CD4-positive, alpha-beta memory T cell (primary cell): ENCODE measurements around the gene SETD7. TPM values are rescaled to one million over a fixed set of nuclear protein-coding genes. Genes with fewer than 3 reads are reported as not detected.

Source experiments
- CTCF ChIA-PET: fragments of 350-600 bp; sonication (Branson Sonifier 250); formaldehyde crosslinking; loops from one replicate; lab custom pipeline; 2021; ENCODE audit warnings: inconsistent platforms; ENCODE audit not compliant: partially characterized antibody; lab: Charles Lee
- POLR2A ChIA-PET: fragments of 350-600 bp; sonication (Branson Sonifier 250); formaldehyde crosslinking; loops from one replicate; lab custom pipeline; 2021; ENCODE audit not compliant: partially characterized antibody; lab: Charles Lee
- DNase-seq, 5 donors: peaks; one replicate each; pipeline versions ENCODE4 v3.0.0 to v3.0.0-alpha.2; 2020 to 2022; ENCODE audit warnings: mixed read lengths in 1 of 5
- H3K27ac ChIP-seq: one replicate; pipeline ENCODE4 v1.7.0; 2013; ENCODE audit warnings: low read depth, low read length
- H3K27me3 ChIP-seq: 2 replicates; pipeline ENCODE4 v1.7.0; 2013; ENCODE audit warnings: mild to moderate bottlenecking, low read length, moderate library complexity; ENCODE audit not compliant: insufficient read depth
- H3K36me3 ChIP-seq: 2 replicates; pipeline ENCODE4 v1.7.0; 2013; ENCODE audit warnings: mild to moderate bottlenecking, low read length, moderate library complexity; ENCODE audit not compliant: insufficient read depth
- H3K4me1 ChIP-seq: 2 replicates; pipeline ENCODE4 v1.7.0; 2013; ENCODE audit warnings: mild to moderate bottlenecking, low read length, moderate library complexity; ENCODE audit not compliant: insufficient read depth
- H3K4me3 ChIP-seq, 2 donors: one replicate each; pipeline ENCODE4 v1.7.0; 2013; ENCODE audit warnings: low read length in 2 of 2, mild to moderate bottlenecking in 1 of 2
- H3K9me3 ChIP-seq, 2 donors: one replicate each; pipeline ENCODE4 v1.7.0; 2013; ENCODE audit warnings: low read length in 2 of 2, control low read depth in 1 of 2; ENCODE audit not compliant: control insufficient read depth in 1 of 2
- H3K27ac Mint-ChIP-seq, 7 donors: one replicate each; pipeline ENCODE4 v1.8.0; 2020 to 2021; ENCODE audit warnings: mixed read lengths in 7 of 7, mild to moderate bottlenecking in 6 of 7, inconsistent platforms in 3 of 7, moderate library complexity in 3 of 7
- H3K27me3 Mint-ChIP-seq, 2 donors: one replicate each; pipeline ENCODE4 v1.8.0; 2020 to 2021; ENCODE audit warnings: mixed read lengths in 2 of 2
- H3K36me3 Mint-ChIP-seq, 2 donors: one replicate each; pipeline ENCODE4 v1.8.0; 2020 to 2021; ENCODE audit warnings: mixed read lengths in 2 of 2, inconsistent platforms in 1 of 2, mild to moderate bottlenecking in 1 of 2
- H3K4me1 Mint-ChIP-seq, 4 donors: one replicate each; pipeline ENCODE4 v1.8.0; 2020 to 2021; ENCODE audit warnings: mixed read lengths in 4 of 4, mild to moderate bottlenecking in 1 of 4
- H3K4me3 Mint-ChIP-seq, 8 donors: one replicate each; pipeline ENCODE4 v1.8.0; 2020 to 2021; ENCODE audit warnings: mixed read lengths in 8 of 8, mild to moderate bottlenecking in 7 of 8, moderate library complexity in 6 of 8, inconsistent platforms in 3 of 8
- H3K9me3 Mint-ChIP-seq, 8 donors: one replicate each; pipeline ENCODE4 v1.8.0; 2020 to 2021; ENCODE audit warnings: mixed read lengths in 8 of 8, mild to moderate bottlenecking in 5 of 8, inconsistent platforms in 3 of 8, moderate library complexity in 1 of 8
- intact Hi-C: fragments of 100-400 bp; cut with micrococcal nuclease; formaldehyde crosslinking; loops from one replicate; pipeline ENCODE4 v1.15.1; 2023
- polyA plus RNA-seq, 2 donors: library from polyadenylated mRNA; unstranded; fragments of 300-500 nt; fragmentation: Illumina TruSeq; gene quantifications; one replicate each; pipeline ENCODE4 v1.2.3, GENCODE V29; 2021
- total RNA-seq, 2 experiments: library from RNA; stranded (reverse); gene quantifications; one replicate each; pipeline ENCODE4 v1.2.3, GENCODE V29; 2021

SETD7 gene
- total and polyA plus RNA-seq, 4 experiments from 2014 or later, result 3.9 to 14.6 (median 9.7) TPM

GRCh38 chr4:139457318-139457717 is 98.7 kb downstream of the SETD7 start:
- intact Hi-C loops, result no loop called here
- DNase-seq, result no peak
- CTCF ChIA-PET, result no interaction called here
- Mint-ChIP-seq H3K4me3 (peak overlapping the region in 3 of 8 donors; percentile 5 to 51 (median 6)), H3K27ac (peak overlapping the region in 1 of 7 donors; percentile 56), H3K27me3 (no peaks in the 10 kb centered on the region), H3K4me1 (peaks cover 52 to 78% (median 66%) of the 10 kb centered on the region in 4 donors), H3K36me3 (peaks cover 7 to 28% of the 10 kb centered on the region in 2 donors), H3K9me3 (no peaks in the 10 kb centered on the region)
- POLR2A ChIA-PET, result no interaction called here
- Histone ChIP-seq H3K27me3 (no peaks in the 10 kb centered on the region), H3K4me1 (peaks cover 55% of the 10 kb centered on the region), H3K4me3 (no peak overlapping the region), H3K27ac (no peak overlapping the region), H3K9me3 (no peaks in the 10 kb centered on the region), H3K36me3 (no peaks in the 10 kb centered on the region)

DNA sequence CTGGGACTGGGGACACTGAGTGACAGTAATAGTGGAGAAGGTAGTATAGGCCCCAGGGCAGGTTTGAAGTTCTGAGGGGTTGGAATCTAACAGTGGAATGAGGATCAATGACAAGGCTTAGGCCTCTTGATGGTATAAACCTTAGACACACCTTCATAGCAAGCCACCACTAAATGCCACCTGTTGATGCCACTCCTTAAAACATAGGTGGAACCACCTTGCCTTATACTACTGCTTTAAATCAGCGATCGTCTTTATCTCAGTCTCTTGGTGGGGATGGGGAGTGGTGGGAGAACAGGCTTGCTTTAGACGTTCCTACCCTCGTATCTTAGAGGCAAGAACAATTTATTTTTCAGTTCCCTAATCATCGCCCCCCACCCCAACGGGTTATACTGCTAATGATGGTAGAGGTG is 100.9 kb downstream of the SETD7 start:
- no peaks in the 10 kb centered on the region for H3K36me3 ChIP-seq
- ChIA-PET POLR2A (interaction anchor here (1.1 to 5.7 kb wide), 4 partner anchors 16 to 277 kb away, joined by 3 to 73 read pairs (median 5); partner anchors contain the start of gene SETD7), CTCF (no interaction called here)
- intact Hi-C loops, result no loop called here
- no peaks in the 10 kb centered on the region for H3K9me3 ChIP-seq
- Mint-ChIP-seq H3K27ac (peak overlapping the region in 6 of 7 donors; percentile 94 to 99 (median 99)), H3K9me3 (no peaks in the 10 kb centered on the region), H3K4me3 (peak overlapping the region; percentile 95 to 99 (median 97)), H3K4me1 (peaks cover 55 to 84% (median 70%) of the 10 kb centered on the region in 4 donors), H3K27me3 (no peaks in the 10 kb centered on the region), H3K36me3 (peaks cover 5 to 23% of the 10 kb centered on the region in 2 donors)
- DNase-seq, result no peak
- H3K27ac ChIP-seq, result no peak overlapping the region
- peaks cover 66% of the 10 kb centered on the region for H3K4me1 ChIP-seq
- H3K27me3 ChIP-seq, result no peaks in the 10 kb centered on the region
- peak overlapping the region in 1 of 2 donors; percentile 71 for H3K4me3 ChIP-seq

- no peaks in the 10 kb centered on the region for H3K27me3 Mint-ChIP-seq
- intact Hi-C loops, result loop anchor here (5.0 kb wide), 3 partner anchors 698 to 1068 kb away; partner anchors contain the start of genes ELMOD2, MAML3 and SCOC
- peak within 1 kb of the TSS; percentile 89 for H3K27ac ChIP-seq
- H3K4me3 ChIP-seq, result peak within 1 kb of the TSS; percentile 71 to 93
- peak within 1 kb of the TSS; percentile 98 to 100 (median 99) for H3K27ac Mint-ChIP-seq
- H3K4me1 ChIP-seq, result peaks cover 66% of the 10 kb centered on the region
- H3K4me1 Mint-ChIP-seq, result peaks cover 50 to 78% (median 64%) of the 10 kb centered on the region in 4 donors
- peak within 1 kb of the TSS; percentile 95 to 99 (median 97) for H3K4me3 Mint-ChIP-seq
- no peak for DNase-seq
- no peaks in the 10 kb centered on the region for H3K9me3 ChIP-seq
- CTCF ChIA-PET, result interaction anchor here (1.6 kb wide), 1 partner anchor 424 kb away, joined by 9 read pairs; no protein-coding TSS in a partner anchor
- H3K36me3 Mint-ChIP-seq, result peaks cover 0 to 19% of the 10 kb centered on the region in 2 donors
- no peaks in the 10 kb centered on the region for H3K27me3 ChIP-seq
- H3K9me3 Mint-ChIP-seq, result no peaks in the 10 kb centered on the region
- no peaks in the 10 kb centered on the region for H3K36me3 ChIP-seq
- POLR2A ChIA-PET, result interaction anchor here (1.0 to 5.7 kb wide), 9 partner anchors 15 to 919 kb away, joined by 3 to 73 read pairs (median 5); partner anchors contain the start of genes NAA15, NDUFC1, NOCT and SCOC
Observed at GRCh38 chr4:139454111-139455045, 101.6 kb downstream of the SETD7 start, which contains the start of gene RAB33B. Gene RAB33B, plus strand, starts transcription at chr4:139454121. Its CDS starts 75 bp downstream, at chr4:139454196.

- intact Hi-C loops, result loop anchor here (1.0 to 5.0 kb wide), 12 partner anchors 37 to 1767 kb away; partner anchors contain the start of genes ELF2, ELMOD2, MAML3 and NAA15
- Mint-ChIP-seq H3K27ac (peak overlapping the region; percentile 98 to 100 (median 99)), H3K9me3 (no peaks in the 10 kb centered on the region), H3K4me3 (peak overlapping the region; percentile 95 to 99 (median 97)), H3K36me3 (peaks cover 0 to 17% of the 10 kb centered on the region in 2 donors), H3K27me3 (no peaks in the 10 kb centered on the region), H3K4me1 (peaks cover 48 to 73% (median 61%) of the 10 kb centered on the region in 4 donors)
- Histone ChIP-seq H3K27me3 (no peaks in the 10 kb centered on the region), H3K4me1 (peaks cover 59% of the 10 kb centered on the region), H3K9me3 (no peaks in the 10 kb centered on the region), H3K4me3 (peak overlapping the region; percentile 68 to 71), H3K27ac (peak overlapping the region; percentile 89), H3K36me3 (no peaks in the 10 kb centered on the region)
- ChIA-PET CTCF (interaction anchor here (0.7 to 2.2 kb wide), 14 partner anchors 9 to 423 kb away, joined by 3 to 9 read pairs (median 3); partner anchors contain the start of genes NAA15 and SETD7), POLR2A (interaction anchor here (0.6 to 5.7 kb wide), 23 partner anchors 9 to 1071 kb away, joined by 3 to 73 read pairs (median 4); partner anchors contain the start of genes ELF2, ELMOD2, NAA15 and NDUFC1)
- DNase-seq, result peak; percentile 97 to 99 (median 98)
Observed at GRCh38 chr4:139453371-139454110, 102.5 kb downstream of the SETD7 start.

DNA sequence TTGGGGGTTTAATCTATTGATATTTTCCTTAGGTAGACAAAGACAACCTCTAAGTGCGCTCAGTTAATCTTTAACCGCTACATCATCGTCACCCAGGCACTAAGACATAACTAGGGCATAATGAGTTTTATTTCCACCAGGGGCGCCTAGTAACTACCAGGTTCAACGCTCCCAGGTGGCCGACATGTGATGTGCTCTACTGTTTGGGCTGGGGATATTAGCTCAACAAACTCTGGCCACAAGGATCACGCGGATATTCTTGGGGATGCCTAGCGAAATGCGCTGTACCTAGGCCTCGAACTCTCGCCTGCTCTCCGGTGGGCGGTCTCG is 103.0 kb downstream of the SETD7 start:
- ChIA-PET CTCF (interaction anchor here (0.7 to 2.2 kb wide), 14 partner anchors 9 to 422 kb away, joined by 3 to 9 read pairs (median 3); partner anchors contain the start of genes NAA15 and SETD7), POLR2A (interaction anchor here (0.6 to 5.7 kb wide), 22 partner anchors 9 to 1071 kb away, joined by 3 to 73 read pairs (median 4); partner anchors contain the start of genes ELF2, ELMOD2, NAA15 and NDUFC1)
- Histone ChIP-seq H3K4me1 (peaks cover 53% of the 10 kb centered on the region), H3K27me3 (no peaks in the 10 kb centered on the region), H3K36me3 (no peaks in the 10 kb centered on the region), H3K4me3 (peak overlapping the region; percentile 68 to 71), H3K9me3 (no peaks in the 10 kb centered on the region), H3K27ac (peak overlapping the region; percentile 89)
- H3K27ac Mint-ChIP-seq, result peak overlapping the region; percentile 98 to 100 (median 99)
- peaks cover 43 to 69% (median 56%) of the 10 kb centered on the region in 4 donors for H3K4me1 Mint-ChIP-seq
- intact Hi-C loops, result loop anchor here (1.0 to 5.0 kb wide), 12 partner anchors 37 to 1768 kb away; partner anchors contain the start of genes ELF2, ELMOD2, MAML3 and NAA15
- no peaks in the 10 kb centered on the region for H3K27me3 Mint-ChIP-seq
- peaks cover 2 to 17% of the 10 kb centered on the region in 2 donors for H3K36me3 Mint-ChIP-seq
- peak in 4 of 5 donors; percentile 82 to 89 (median 86) for DNase-seq
- H3K9me3 Mint-ChIP-seq, result no peaks in the 10 kb centered on the region
- peak overlapping the region; percentile 95 to 99 (median 97) for H3K4me3 Mint-ChIP-seq

- Histone ChIP-seq H3K4me1 (peaks cover 43% of the 10 kb centered on the region), H3K27me3 (no peaks in the 10 kb centered on the region), H3K9me3 (no peaks in the 10 kb centered on the region), H3K4me3 (no peak overlapping the region), H3K27ac (peak overlapping the region; percentile 89), H3K36me3 (no peaks in the 10 kb centered on the region)
- POLR2A ChIA-PET, result interaction anchor here (0.6 to 5.7 kb wide), 4 partner anchors 15 to 921 kb away, joined by 3 to 73 read pairs (median 11); partner anchors contain the start of genes ELF2, SCOC and SETD7
- intact Hi-C loops, result loop anchor here (2.0 to 5.0 kb wide), 6 partner anchors 79 to 1769 kb away; partner anchors contain the start of genes ELF2, ELMOD2, MAML3 and SCOC
- peak overlapping the region in 6 of 7 donors; percentile 99 to 100 (median 99) for H3K27ac Mint-ChIP-seq
- CTCF ChIA-PET, result interaction anchor here (0.6 to 2.2 kb wide), 6 partner anchors 33 to 206 kb away, joined by 3 to 8 read pairs (median 3); no protein-coding TSS in a partner anchor
- H3K36me3 Mint-ChIP-seq, result peaks cover 5 to 17% of the 10 kb centered on the region in 2 donors
- peaks cover 36 to 59% (median 48%) of the 10 kb centered on the region in 4 donors for H3K4me1 Mint-ChIP-seq
- H3K27me3 Mint-ChIP-seq, result no peaks in the 10 kb centered on the region
- H3K4me3 Mint-ChIP-seq, result peak overlapping the region in 3 of 8 donors; percentile 17 to 99 (median 97)
- no peak for DNase-seq
- no peaks in the 10 kb centered on the region for H3K9me3 Mint-ChIP-seq
Observed at GRCh38 chr4:139451997-139452396, 104.0 kb downstream of the SETD7 start.
